HEK293T (cell line): ENCODE results near the gene MME.

Source experiments
- CTCF ChIA-PET: fragments of 350-600 bp; formaldehyde crosslinking; extraction: SDS; loops from one replicate; lab custom pipeline; 2021; ENCODE audit warnings: antibody characterized with exemption, inconsistent platforms; lab: Yijun Ruan, JAX
- POLR2A ChIA-PET: fragments of 350-600 bp; formaldehyde crosslinking; extraction: SDS; loops from one replicate; lab custom pipeline; 2020; ENCODE audit warnings: antibody characterized with exemption, inconsistent platforms; lab: Yijun Ruan, JAX
- DNase-seq: peaks from one replicate; pipeline ENCODE4 v3.0.0; 2012; ENCODE audit warnings: mixed read lengths; ENCODE audit errors: extremely low spot score
- ARNT ChIP-seq: fragments of 450-650 bp; IDR thresholded peaks from 2 replicates; pipeline ENCODE4 v1.6.1; 2017; ENCODE audit warnings: mild to moderate bottlenecking
- BHLHE40 ChIP-seq: fragments of 450-650 bp; IDR thresholded peaks from 2 replicates; pipeline ENCODE4 v1.6.1; 2016; ENCODE audit warnings: mild to moderate bottlenecking, moderate library complexity, borderline replicate concordance
- CTBP1 ChIP-seq: fragments of 450-650 bp; IDR thresholded peaks from 2 replicates; pipeline ENCODE4 v1.6.1; 2016; ENCODE audit warnings: borderline replicate concordance
- ELF4 ChIP-seq: fragments of 450-650 bp; IDR thresholded peaks from 2 replicates; pipeline ENCODE4 v1.6.1; 2017; ENCODE audit warnings: antibody characterized with exemption
- FOXA1 ChIP-seq: fragments of 450-650 bp; IDR thresholded peaks from 2 replicates; pipeline ENCODE4 v1.6.1; 2016; ENCODE audit warnings: mild to moderate bottlenecking
- FOXK2 ChIP-seq: fragments of 450-650 bp; IDR thresholded peaks from 2 replicates; pipeline ENCODE4 v1.6.1; 2016; ENCODE audit warnings: mild to moderate bottlenecking
- FOXM1 ChIP-seq: fragments of 450-650 bp; IDR thresholded peaks from 2 replicates; pipeline ENCODE4 v1.6.1; 2017; ENCODE audit warnings: mild to moderate bottlenecking, borderline replicate concordance
- HDGF ChIP-seq: fragments of 450-650 bp; IDR thresholded peaks from 2 replicates; pipeline ENCODE4 v1.6.1; 2017; ENCODE audit warnings: antibody characterized with exemption, borderline replicate concordance
- L3MBTL2 ChIP-seq: fragments of 450-650 bp; conservative IDR thresholded peaks from 2 replicates; pipeline ENCODE4 v1.6.1; 2016; ENCODE audit warnings: mild to moderate bottlenecking
- LEF1 ChIP-seq: fragments of 450-650 bp; IDR thresholded peaks from 2 replicates; pipeline ENCODE4 v1.6.1; 2017; ENCODE audit warnings: mild to moderate bottlenecking, borderline replicate concordance
- NFRKB ChIP-seq: fragments of 450-650 bp; IDR thresholded peaks from 2 replicates; pipeline ENCODE4 v1.6.1; 2016; ENCODE audit warnings: mild to moderate bottlenecking, moderate library complexity
- SP1 ChIP-seq: fragments of 450-650 bp; IDR thresholded peaks from 2 replicates; pipeline ENCODE4 v1.6.1; 2017
- SUZ12 ChIP-seq: fragments of 450-650 bp; IDR thresholded peaks from 2 replicates; pipeline ENCODE4 v1.6.1; 2016; ENCODE audit warnings: mild to moderate bottlenecking
- TARDBP ChIP-seq: fragments of 450-650 bp; IDR thresholded peaks from 2 replicates; pipeline ENCODE4 v1.6.1; 2016
- ZNF384 ChIP-seq: fragments of 450-650 bp; IDR thresholded peaks from 2 replicates; pipeline ENCODE4 v1.6.1; 2016
- TF ChIP-seq, protein P1 (sequence below): fragments of 450-650 bp; IDR thresholded peaks from 2 replicates; pipeline ENCODE4 v1.6.1; 2016

MME gene

DNA sequence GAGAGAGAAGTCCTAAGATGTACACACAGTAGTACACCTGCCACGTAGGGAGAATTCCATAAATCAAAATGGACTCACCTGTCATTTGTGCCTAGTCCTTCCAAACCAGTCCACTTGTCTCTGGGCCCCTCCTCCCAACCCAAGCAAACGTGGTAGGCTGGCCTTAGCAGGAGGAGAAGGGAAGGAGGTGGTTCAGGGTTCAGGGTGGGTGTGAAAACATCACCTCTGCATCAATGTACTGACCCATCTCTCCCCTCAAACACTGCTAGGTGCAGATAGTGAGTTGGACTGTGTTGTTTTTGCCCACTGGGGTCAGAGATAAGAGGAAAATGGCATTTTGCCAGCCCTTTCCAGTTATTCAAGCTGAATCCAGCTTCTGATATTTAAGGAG is 99.3 kb downstream of the MME start:
- TF ChIP-seq, protein P1, sequence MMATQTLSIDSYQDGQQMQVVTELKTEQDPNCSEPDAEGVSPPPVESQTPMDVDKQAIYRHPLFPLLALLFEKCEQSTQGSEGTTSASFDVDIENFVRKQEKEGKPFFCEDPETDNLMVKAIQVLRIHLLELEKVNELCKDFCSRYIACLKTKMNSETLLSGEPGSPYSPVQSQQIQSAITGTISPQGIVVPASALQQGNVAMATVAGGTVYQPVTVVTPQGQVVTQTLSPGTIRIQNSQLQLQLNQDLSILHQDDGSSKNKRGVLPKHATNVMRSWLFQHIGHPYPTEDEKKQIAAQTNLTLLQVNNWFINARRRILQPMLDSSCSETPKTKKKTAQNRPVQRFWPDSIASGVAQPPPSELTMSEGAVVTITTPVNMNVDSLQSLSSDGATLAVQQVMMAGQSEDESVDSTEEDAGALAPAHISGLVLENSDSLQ: 0 out of 2 replicates have a peak, but pooled peaks have one; percentile 17
- TF ChIP-seq SUZ12: no peak
- DNase-seq: no peak
- POLR2A ChIA-PET: no interaction called here
- CTCF ChIA-PET: no interaction called here

DNA sequence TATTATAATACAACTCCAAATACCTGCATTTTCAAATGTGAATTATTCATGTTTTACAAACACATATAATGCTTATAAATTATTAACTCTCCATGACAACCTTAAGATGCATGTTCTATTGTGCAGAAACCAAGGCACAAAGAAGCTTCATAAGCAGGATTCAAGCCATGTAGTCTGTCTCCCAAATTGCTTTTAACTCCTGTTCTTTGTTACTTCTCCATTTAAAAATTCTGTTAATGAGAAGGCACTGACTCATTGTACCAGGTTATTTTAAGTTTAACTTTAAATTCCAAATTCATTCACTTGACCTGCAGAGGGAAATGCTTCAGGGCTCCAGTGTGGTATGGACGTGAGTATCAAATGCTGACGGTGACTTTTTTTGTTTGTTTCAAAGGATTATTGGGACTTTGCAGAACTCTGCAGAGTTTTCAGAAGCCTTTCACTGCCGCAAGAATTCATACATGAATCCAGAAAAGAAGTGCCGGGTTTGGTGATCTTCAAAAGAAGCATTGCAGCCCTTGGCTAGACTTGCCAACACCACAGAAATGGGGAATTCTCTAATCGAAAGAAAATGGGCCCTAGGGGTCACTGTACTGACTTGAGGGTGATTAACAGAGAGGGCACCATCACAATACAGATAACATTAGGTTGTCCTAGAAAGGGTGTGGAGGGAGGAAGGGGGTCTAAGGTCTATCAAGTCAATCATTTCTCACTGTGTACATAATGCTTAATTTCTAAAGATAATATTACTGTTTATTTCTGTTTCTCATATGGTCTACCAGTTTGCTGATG is 100.0 kb downstream of the MME start:
- ChIA-PET CTCF (no interaction called here), POLR2A (no interaction called here)
- no peak for DNase-seq
- TF ChIP-seq SUZ12 (no peak), HDGF (no peak), L3MBTL2 (no peak), FOXM1 (no peak), ELF4 (no peak), FOXA1 (no peak), FOXK2 (no peak), TARDBP (no peak), ARNT (no peak), CTBP1 (no peak), LEF1 (no peak)

DNA sequence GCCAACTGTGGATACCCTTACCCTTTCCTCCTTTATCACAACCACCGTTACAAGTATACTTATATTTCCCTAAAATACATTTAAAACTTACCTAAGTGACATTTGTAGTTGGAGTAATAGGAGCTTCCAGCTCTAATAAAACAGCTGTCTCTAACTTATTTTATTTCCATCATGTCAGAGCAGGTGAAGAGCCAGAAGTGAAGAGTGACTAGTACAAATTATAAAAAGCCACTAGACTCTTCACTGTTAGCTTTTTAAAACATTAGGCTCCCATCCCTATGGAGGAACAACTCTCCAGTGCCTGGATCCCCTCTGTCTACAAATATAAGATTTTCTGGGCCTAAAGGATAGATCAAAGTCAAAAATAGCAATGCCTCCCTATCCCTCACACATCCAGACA is 102.3 kb downstream of the MME start:
- no peak for DNase-seq
- ChIA-PET CTCF (no interaction called here), POLR2A (no interaction called here)
- TF ChIP-seq ZNF384: no peak
- TF ChIP-seq FOXA1: no peak
- no peak for TF ChIP-seq FOXM1
- no peak for TF ChIP-seq FOXK2
- no peak for TF ChIP-seq ELF4
- TF ChIP-seq TARDBP: no peak
- TF ChIP-seq HDGF: no peak
- TF ChIP-seq SP1: no peak
- TF ChIP-seq NFRKB: no peak
- TF ChIP-seq, protein P1: no peak
- no peak for TF ChIP-seq L3MBTL2
- TF ChIP-seq BHLHE40: no peak
- TF ChIP-seq CTBP1: no peak
- TF ChIP-seq ARNT: no peak
- TF ChIP-seq LEF1: no peak
- TF ChIP-seq SUZ12: no peak

DNA sequence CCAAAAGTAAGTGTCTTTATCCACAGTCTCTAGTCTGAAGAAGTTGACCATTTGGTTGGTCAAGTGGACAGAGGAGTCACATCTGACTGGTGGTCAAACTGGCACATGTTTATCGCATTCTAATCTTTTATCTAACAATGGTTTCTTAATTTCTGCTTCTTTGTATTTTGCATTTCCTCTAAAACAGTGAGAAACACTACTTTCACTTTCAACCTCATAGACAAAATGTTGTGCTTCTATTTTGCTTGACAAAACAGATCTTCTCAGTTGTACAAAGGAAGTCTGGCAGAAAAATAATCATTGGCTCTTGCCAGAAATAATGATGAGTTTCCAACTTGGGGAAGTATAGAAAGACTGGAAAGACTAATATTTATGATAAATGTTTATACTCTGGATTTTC is 103.9 kb downstream of the MME start:
- CTCF ChIA-PET: no interaction called here
- POLR2A ChIA-PET: no interaction called here
- no peak for DNase-seq
- TF ChIP-seq SP1 (no peak), TARDBP (no peak)

DNA sequence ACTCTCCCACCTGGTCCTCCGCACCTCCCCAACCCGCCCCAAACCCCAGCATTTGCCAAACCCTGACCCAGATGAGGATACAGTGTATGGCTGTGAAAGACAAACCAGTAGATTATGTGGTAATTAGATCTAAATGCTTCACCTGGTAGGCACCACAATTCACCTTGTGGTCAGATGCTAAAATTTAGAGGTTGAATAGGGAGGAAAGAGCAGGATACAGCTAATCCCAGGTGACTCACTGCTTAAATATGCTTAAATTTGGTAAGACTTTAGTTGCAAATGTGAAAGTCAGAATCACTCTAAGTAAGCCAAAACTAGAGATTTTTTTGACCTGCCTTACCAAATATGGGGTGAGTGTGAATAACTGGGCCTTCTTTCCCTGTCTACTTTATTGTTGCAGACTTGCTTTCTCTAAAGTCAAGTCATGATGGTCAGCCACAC is 105.5 kb downstream of the MME start:
- CTCF ChIA-PET: no interaction called here

DNA sequence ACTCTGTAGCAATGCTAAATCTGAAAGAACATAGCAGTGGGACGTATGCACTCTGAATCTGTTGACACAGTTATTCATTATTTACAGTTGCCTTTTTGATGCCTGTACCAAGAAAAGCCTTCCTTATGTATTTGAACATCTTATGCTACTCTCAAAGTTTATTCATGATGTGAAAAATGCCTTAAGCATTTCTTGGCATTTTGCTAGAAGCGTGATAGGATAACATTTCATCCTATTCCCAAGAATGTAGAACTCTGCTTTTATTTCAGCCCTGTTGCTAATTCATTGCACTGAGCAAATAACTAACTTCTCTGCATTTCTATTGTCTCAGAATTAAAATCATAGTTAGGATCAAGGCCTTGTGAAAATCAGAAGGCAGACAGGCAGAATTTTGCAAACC is 107.9 kb downstream of the MME start:
- POLR2A ChIA-PET: no interaction called here
- no peak for TF ChIP-seq BHLHE40
- no peak for TF ChIP-seq SUZ12
- TF ChIP-seq SP1: no peak
- no peak for DNase-seq

More for the DNA sequence above, 105.5 kb downstream of the MME start:
- TF ChIP-seq ELF4: no peak
- TF ChIP-seq ZNF384: no peak
- no peak for TF ChIP-seq FOXM1
- TF ChIP-seq TARDBP: no peak
- no peak for TF ChIP-seq NFRKB
- no peak for TF ChIP-seq L3MBTL2
- TF ChIP-seq BHLHE40: no peak
- TF ChIP-seq SUZ12: no peak
- no peak for TF ChIP-seq CTBP1
- no peak for TF ChIP-seq FOXA1
- TF ChIP-seq, protein P1: no peak
- no peak for TF ChIP-seq LEF1
- no peak for TF ChIP-seq HDGF
- TF ChIP-seq ARNT: no peak
- no peak for TF ChIP-seq FOXK2
- no peak for TF ChIP-seq SP1
- no peak for DNase-seq
- POLR2A ChIA-PET: no interaction called here

DNA sequence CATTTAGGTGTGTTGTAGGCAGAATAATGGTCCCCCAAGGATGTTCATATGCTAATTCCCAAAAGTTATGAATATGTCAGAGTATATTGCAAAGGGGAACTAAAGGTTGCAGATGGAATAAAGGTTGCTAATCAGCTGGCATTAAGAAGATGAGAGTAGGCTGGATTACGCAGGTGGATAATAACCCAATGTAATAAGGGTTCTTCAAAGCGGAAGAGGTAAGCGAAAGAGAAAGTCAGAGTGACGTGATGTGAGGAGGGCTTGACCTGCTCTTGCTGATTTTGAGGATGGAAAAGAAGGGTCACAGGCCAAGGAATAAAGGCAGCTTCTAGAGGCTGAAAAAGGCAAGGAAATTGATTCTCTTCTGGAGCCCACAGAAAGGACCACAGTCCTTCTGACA is 109.4 kb downstream of the MME start:
- DNase-seq: no peak
- TF ChIP-seq ZNF384: no peak
- TF ChIP-seq ELF4: no peak
- TF ChIP-seq FOXA1: no peak
- no peak for TF ChIP-seq SP1
- TF ChIP-seq, protein P1: no peak
- no peak for TF ChIP-seq HDGF
- TF ChIP-seq LEF1: no peak
- no peak for TF ChIP-seq CTBP1
- CTCF ChIA-PET: no interaction called here
- POLR2A ChIA-PET: no interaction called here

More for the DNA sequence above, 107.9 kb downstream of the MME start:
- CTCF ChIA-PET: no interaction called here
